GM12878 (cell line): ENCODE data around the gene GSTT4. TPM values are rescaled to one million over a fixed set of nuclear protein-coding genes. Genes with fewer than 3 reads are reported as not detected.

Source experiments
- ATAC-seq: fragments of 200-7000 bp; cut with Tn5 transposase; 3 replicates; pipeline ENCODE4 v1.9.1; 2020; ENCODE audit warnings: mild to moderate bottlenecking, moderate library complexity
- BruUV-seq: library from RNA; stranded (reverse); fragments of 400-500 nt; replicated peaks from 2 replicates; lab custom pipeline; 2021; lab: Mats Ljungman, UMichigan
- CTCF ChIA-PET: fragments of 300-600 bp; sonication (Branson Sonifier 250); formaldehyde crosslinking; extraction: SDS; loops from one replicate; lab custom pipeline; 2021; ENCODE audit warnings: inconsistent platforms; lab: Yijun Ruan, JAX
- POLR2A ChIA-PET: fragments of 350-600 bp; formaldehyde crosslinking; extraction: SDS; loops from one replicate; lab custom pipeline; 2021; ENCODE audit warnings: inconsistent platforms; lab: Charles Lee
- RAD21 ChIA-PET: fragments of 300-600 bp; sonication (Branson Sonifier 250); formaldehyde crosslinking; loops from one replicate; lab custom pipeline; 2023; ENCODE audit warnings: antibody characterized with exemption; ENCODE audit not compliant: unreplicated experiment; lab: Charles Lee
- SMC1A ChIA-PET: fragments of 300-600 bp; sonication (Branson Sonifier 250); formaldehyde crosslinking; loops from one replicate; lab custom pipeline; 2023; ENCODE audit not compliant: unreplicated experiment, uncharacterized antibody; lab: Charles Lee
- DNase-seq: peaks from one replicate; pipeline ENCODE4 v3.0.0-alpha.2; 2011; ENCODE audit warnings: low read depth, low spot score
- FAIRE-seq: peaks from 3 replicates; lab custom pipeline; 2011; peaks lifted over from hg19 to GRCh38; lab: Jason Lieb, UNC
- H2AFZ ChIP-seq: 2 replicates; pipeline ENCODE4 v1.6.0; 2011; ENCODE audit warnings: low read depth, low read length, control low read depth; ENCODE audit not compliant: control insufficient read depth
- H3K27ac ChIP-seq: 2 replicates; pipeline ENCODE4 v1.5.1; 2011; ENCODE audit warnings: control low read depth; ENCODE audit not compliant: control insufficient read depth, insufficient read depth
- H3K27me3 ChIP-seq, 2 experiments: replicated peaks in 1 of 2; 2 replicates each; pipeline versions ENCODE4 v1.6.0 to v1.6.1; 2011; ENCODE audit warnings: low read length in 1 of 2; ENCODE audit not compliant: control insufficient read depth in 2 of 2, insufficient read depth in 2 of 2
- H3K36me3 ChIP-seq, 2 experiments: 2 replicates each; pipeline ENCODE4 v1.5.1; 2011; ENCODE audit warnings: low read length in 1 of 2; ENCODE audit not compliant: control insufficient read depth in 2 of 2, insufficient read depth in 2 of 2
- H3K4me1 ChIP-seq: 2 replicates; pipeline ENCODE4 v1.6.1; 2011; ENCODE audit warnings: mild to moderate bottlenecking, low read length, moderate library complexity, mixed read lengths; ENCODE audit not compliant: control insufficient read depth, insufficient read depth
- H3K4me2 ChIP-seq: 2 replicates; pipeline ENCODE4 v1.6.0; 2011; ENCODE audit warnings: control low read depth; ENCODE audit not compliant: control insufficient read depth, insufficient read depth
- H3K4me3 ChIP-seq: fragments of 200-600 bp; sonication (generic); 2 replicates; pipeline ENCODE4 v1.5.1; 2016
- H3K79me2 ChIP-seq: 2 replicates; pipeline ENCODE4 v1.6.0; 2011; ENCODE audit warnings: low read length; ENCODE audit not compliant: control insufficient read depth, insufficient read depth
- H3K9ac ChIP-seq: 2 replicates; pipeline ENCODE4 v1.8.0; 2011; ENCODE audit warnings: low read length, control low read depth, mixed read lengths; ENCODE audit not compliant: control insufficient read depth, insufficient read depth
- H3K9me3 ChIP-seq: replicated peaks from 3 replicates; pipeline ENCODE4 v1.5.1; 2011; ENCODE audit warnings: mild to moderate bottlenecking, low read length; ENCODE audit not compliant: control insufficient read depth, insufficient read depth
- H4K20me1 ChIP-seq: 2 replicates; pipeline ENCODE4 v1.6.0; 2011; ENCODE audit not compliant: control insufficient read depth, insufficient read depth
- CEBPB ChIP-seq, 2 experiments: fragments of 150-350 bp in 1 of 2; IDR thresholded peaks; 2 replicates each; pipeline ENCODE4 v1.6.1; 2012 to 2014; ENCODE audit warnings: low read depth in 2 of 2, low read length in 2 of 2, borderline replicate concordance in 1 of 2, inconsistent platforms in 1 of 2
- HDAC6 ChIP-seq: fragments of 200-600 bp; sonication (generic); IDR thresholded peaks from one replicate; pipeline ENCODE4 v1.8.0; 2017; ENCODE audit warnings: antibody characterized with exemption; ENCODE audit not compliant: unreplicated experiment
- JUND ChIP-seq: IDR thresholded peaks from 2 replicates; pipeline ENCODE4 v1.6.1; 2012; ENCODE audit warnings: low read depth, mild to moderate bottlenecking, low read length, improper control_type of control experiment, moderate library complexity
- LARP7 ChIP-seq: fragments of 450-650 bp; IDR thresholded peaks from 2 replicates; pipeline ENCODE4 v1.6.1; 2017; ENCODE audit warnings: mild to moderate bottlenecking
- NR2C2 ChIP-seq: IDR thresholded peaks from 2 replicates; pipeline ENCODE4 v1.6.1; 2011; ENCODE audit warnings: borderline replicate concordance, low read depth; ENCODE audit not compliant: control insufficient read depth, insufficient read length
- POU2F2 ChIP-seq: IDR thresholded peaks from 3 replicates; pipeline ENCODE4 v1.6.1; 2011; ENCODE audit warnings: low read depth, mild to moderate bottlenecking, low read length, borderline replicate concordance
- SMAD1 ChIP-seq: fragments of 450-650 bp; IDR thresholded peaks from 2 replicates; pipeline ENCODE4 v1.6.1; 2018; ENCODE audit warnings: mild to moderate bottlenecking, low read depth; ENCODE audit not compliant: partially characterized antibody
- YY1 ChIP-seq: IDR thresholded peaks from 2 replicates; pipeline ENCODE4 v1.6.1; 2011; ENCODE audit warnings: low read depth, mild to moderate bottlenecking, low read length
- WGBS: methylation state at CpG from one replicate; pipeline ENCODE4 v1.1.6; 2016; ENCODE audit warnings: low lambda C conversion rate; ENCODE audit not compliant: insufficient replicate concordance, insufficient coverage; ENCODE audit errors: missing lambda C conversion rate; 5-methylcytosine and 5-hydroxymethylcytosine counted together
- in situ Hi-C: fragments of 300-500 bp; cut with MboI; formaldehyde crosslinking; loops from 9 replicates; pipeline ENCODE4 v1.14.3; 2018; ENCODE audit warnings: mixed read lengths
- intact Hi-C: fragments of 100-400 bp; cut with micrococcal nuclease; formaldehyde crosslinking; loops from one replicate; pipeline ENCODE4 v1.14.2; 2022; ENCODE audit not compliant: unreplicated experiment
- polyA plus RNA-seq, 11 experiments: library from polyadenylated mRNA; depleted of rRNA in 4 of 11; unstranded in 6 of 11; stranded (reverse) in 5 of 11; fragments of >200 nt; fragmentation: Nextera tagmentation in 4 of 11; fragmentation: Illumina TruSeq in 1 of 11; extraction: Ambion mirVana in 4 of 11; extraction: Trizol in 1 of 11; gene quantifications; 1 replicate in 1 of 11; 2 replicates in 10 of 11; pipeline versions ENCODE4 v1.2.1 to v1.2.3, GENCODE V29; 2011 to 2016; ENCODE audit warnings: inconsistent platforms in 2 of 11, missing spikeins in 2 of 11, low read depth in 1 of 11
- total RNA-seq, 4 experiments: library from RNA; depleted of rRNA in 3 of 4; stranded (reverse); fragments of >200 nt in 3 of 4; fragmentation: Illumina TruSeq in 1 of 4; extraction: Trizol in 1 of 4; gene quantifications; 2 replicates each; pipeline versions ENCODE4 v1.2.1 to v1.2.3, GENCODE V29; 2013 to 2021
- TF ChIP-seq, protein P1 (sequence below): fragments of 450-650 bp; formaldehyde crosslinking; IDR thresholded peaks from 2 replicates; pipeline ENCODE4 v1.4.0; 2022; ENCODE audit warnings: mild to moderate bottlenecking, moderate library complexity
- TF ChIP-seq, protein P2 (sequence below): IDR thresholded peaks from 2 replicates; pipeline ENCODE4 v1.6.1; 2012; ENCODE audit warnings: low read length, inconsistent platforms

The GSTT4 gene
- total and polyA plus RNA-seq, 10 of the 15 experiments (the other 5 are each of a cell fraction or from before 2014, with no cell fraction given) = not detected

GRCh38 chr22:24002851-24003250 lies 2.4 kb downstream of the GSTT4 start (continued):
- TF ChIP-seq, protein P1, sequence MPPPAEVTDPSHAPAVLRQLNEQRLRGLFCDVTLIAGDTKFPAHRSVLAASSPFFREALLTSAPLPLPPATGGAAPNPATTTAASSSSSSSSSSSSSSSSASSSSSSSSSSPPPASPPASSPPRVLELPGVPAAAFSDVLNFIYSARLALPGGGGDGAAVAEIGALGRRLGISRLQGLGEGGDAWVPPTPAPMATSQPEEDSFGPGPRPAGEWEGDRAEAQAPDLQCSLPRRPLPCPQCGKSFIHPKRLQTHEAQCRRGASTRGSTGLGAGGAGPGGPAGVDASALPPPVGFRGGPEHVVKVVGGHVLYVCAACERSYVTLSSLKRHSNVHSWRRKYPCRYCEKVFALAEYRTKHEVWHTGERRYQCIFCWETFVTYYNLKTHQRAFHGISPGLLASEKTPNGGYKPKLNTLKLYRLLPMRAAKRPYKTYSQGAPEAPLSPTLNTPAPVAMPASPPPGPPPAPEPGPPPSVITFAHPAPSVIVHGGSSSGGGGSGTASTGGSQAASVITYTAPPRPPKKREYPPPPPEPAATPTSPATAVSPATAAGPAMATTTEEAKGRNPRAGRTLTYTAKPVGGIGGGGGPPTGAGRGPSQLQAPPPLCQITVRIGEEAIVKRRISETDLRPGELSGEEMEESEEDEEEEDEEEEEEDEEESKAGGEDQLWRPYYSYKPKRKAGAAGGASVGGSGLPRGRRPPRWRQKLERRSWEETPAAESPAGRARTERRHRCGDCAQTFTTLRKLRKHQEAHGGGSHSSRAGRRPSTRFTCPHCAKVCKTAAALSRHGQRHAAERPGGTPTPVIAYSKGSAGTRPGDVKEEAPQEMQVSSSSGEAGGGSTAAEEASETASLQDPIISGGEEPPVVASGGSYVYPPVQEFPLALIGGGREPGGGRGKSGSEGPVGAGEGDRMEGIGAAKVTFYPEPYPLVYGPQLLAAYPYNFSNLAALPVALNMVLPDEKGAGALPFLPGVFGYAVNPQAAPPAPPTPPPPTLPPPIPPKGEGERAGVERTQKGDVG (CRISPR knock-in tag) = no peak
- no peak for TF ChIP-seq JUND
- TF ChIP-seq CEBPB (IDR thresholded peaks at IDR 0.05; ENCODE audit: borderline replicate concordance in 1 of 2, low read depth in 2 of 2, low read length in 2 of 2) = no peak
- no peak for TF ChIP-seq YY1
- TF ChIP-seq, protein P2, sequence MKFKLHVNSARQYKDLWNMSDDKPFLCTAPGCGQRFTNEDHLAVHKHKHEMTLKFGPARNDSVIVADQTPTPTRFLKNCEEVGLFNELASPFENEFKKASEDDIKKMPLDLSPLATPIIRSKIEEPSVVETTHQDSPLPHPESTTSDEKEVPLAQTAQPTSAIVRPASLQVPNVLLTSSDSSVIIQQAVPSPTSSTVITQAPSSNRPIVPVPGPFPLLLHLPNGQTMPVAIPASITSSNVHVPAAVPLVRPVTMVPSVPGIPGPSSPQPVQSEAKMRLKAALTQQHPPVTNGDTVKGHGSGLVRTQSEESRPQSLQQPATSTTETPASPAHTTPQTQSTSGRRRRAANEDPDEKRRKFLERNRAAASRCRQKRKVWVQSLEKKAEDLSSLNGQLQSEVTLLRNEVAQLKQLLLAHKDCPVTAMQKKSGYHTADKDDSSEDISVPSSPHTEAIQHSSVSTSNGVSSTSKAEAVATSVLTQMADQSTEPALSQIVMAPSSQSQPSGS = no peak
- no peak for TF ChIP-seq LARP7
- TF ChIP-seq NR2C2 = no peak
- no peak for TF ChIP-seq HDAC6

DNA sequence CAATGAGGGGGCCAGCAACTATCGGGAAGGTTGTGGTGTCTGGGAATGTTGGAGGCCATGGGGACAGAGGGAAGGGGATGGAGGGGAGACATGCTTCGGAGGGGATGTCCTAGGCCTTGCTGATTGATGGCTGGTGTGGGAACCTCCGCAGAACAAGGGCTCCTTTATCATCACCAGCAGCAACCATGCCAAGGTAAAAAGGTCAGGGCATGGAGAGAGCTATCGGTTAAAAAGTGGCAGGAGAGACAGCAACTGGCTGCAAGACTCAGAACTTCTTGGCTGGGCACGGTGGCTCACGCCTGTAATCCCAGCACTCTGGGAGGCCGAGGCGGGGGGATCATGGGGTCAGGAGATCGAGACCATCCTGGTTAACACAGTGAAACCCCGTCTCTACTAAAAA lies 3.0 kb downstream of the GSTT4 start:
- FAIRE-seq = no peak
- Histone ChIP-seq H3K4me2 (no peak overlapping the region), H3K9ac (no peak overlapping the region), H4K20me1 (no peaks in the 10 kb centered on the region), H3K27me3 (no peaks in the 10 kb centered on the region), H3K36me3 (no peaks in the 10 kb centered on the region), H3K79me2 (no peaks in the 10 kb centered on the region), H3K9me3 (no peaks in the 10 kb centered on the region), H3K4me1 (no peaks in the 10 kb centered on the region), H3K4me3 (no peak overlapping the region), H3K27ac (no peak overlapping the region), H2AFZ (no peak overlapping the region)
- RAD21 ChIA-PET = no interaction called here
- in situ Hi-C loops (no loop called here), intact Hi-C loops (loop anchor here (10.0 kb wide), 1 partner anchor 57 kb away; no protein-coding TSS in a partner anchor)
- ATAC-seq = no peak
- BruUV-seq = no TSS peak
- TF ChIP-seq POU2F2 = no peak
- no peak for TF ChIP-seq SMAD1
- 57% methylated on average over 10 of the region's 10 CpGs for WGBS
- no peak for DNase-seq
- SMC1A ChIA-PET = no interaction called here
- POLR2A ChIA-PET = interaction anchor here (1.8 kb wide), 1 partner anchor 10 kb away, joined by 3 read pairs; no protein-coding TSS in a partner anchor
- CTCF ChIA-PET = no interaction called here
